NOMO-1 treated with dmso at 0.1 percent for 144 hours (cell line): ENCODE data around the gene TMEM131L.

Experiments
- DNase-seq: peaks from one replicate; lab custom pipeline; 2025; ENCODE audit not compliant: unreplicated experiment; lab: John Stamatoyannopoulos, UW

The TMEM131L gene

DNA sequence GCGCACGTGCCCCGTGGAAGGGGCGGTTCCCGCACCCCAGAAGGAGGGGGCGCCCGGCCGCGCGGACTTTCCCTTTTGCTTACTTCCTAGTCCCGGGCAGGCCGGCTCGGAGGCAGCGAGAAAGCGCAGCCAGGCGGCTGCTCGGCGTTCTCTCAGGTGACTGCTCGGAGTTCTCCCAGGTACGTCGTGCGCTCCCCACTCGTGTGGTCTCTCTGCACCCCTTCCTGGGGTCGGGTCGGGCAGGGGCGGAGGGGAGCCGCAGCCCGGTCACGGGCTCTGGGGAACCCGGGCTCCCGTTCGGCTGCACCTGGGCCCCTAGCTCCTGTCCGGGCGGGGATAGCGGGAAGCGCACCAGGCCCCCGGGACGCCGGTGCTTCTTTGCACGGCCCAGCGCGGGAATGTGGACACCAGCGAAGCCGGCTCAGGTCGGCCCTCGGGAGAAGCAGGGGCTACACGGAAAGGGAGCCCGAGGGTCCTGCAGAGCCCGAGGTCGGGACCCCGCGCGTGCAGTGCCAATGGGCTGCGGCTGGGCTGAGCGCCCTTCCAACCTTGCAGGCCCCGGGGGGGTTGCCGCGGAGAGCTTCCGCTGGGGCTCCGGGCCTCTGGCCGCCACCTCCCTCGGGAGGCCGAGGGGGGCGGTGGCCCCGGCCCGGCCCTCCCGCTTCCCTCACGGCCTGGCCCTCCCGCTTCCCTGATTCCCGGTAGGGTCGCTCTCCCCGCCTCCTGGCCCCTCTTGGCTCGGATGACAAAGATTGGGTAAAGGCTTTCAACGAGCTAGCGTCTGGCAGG, 218.2 kb downstream of the TMEM131L start, which contains the start of gene TLR2:
TSS of gene TLR2 (plus strand) at position 99 of the 789 bp plus-strand sequence. CDS start 18,628 bp downstream, outside the sequence.
- DNase-seq, result peak; percentile 76

DNA sequence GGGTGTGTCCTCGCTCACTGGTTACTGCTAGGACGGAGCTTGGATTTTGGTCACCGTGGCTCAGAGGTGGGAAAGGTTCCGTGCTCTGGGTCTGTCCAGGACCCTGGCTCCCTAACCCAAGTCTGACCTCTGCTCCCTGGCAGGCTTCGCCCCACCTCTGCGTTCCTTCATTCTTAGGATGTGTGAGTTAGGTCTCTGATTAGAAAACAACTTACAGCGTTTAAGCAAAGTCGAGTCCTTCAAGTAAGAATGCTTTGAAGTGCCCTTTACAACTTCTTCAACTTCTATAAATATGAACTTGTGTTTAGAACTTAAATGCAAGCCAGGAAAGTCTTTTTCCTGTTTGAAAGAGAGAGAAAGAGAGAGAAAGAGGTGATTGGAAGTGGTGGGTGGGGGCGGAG, 218.8 kb downstream of the TMEM131L start:
- no peak for DNase-seq
